Loucy (cell line): ENCODE results near the gene NR3C2.

Source experiments
- H2AFZ ChIP-seq: fragments of 200-600 bp; sonication (generic); 2 replicates; pipeline ENCODE4 v1.6.0; 2016; ENCODE audit warnings: antibody characterized with exemption, mild to moderate bottlenecking, low read length, moderate library complexity
- H3F3A ChIP-seq: fragments of 200-600 bp; 2 replicates; pipeline ENCODE4 v1.6.0; 2016; ENCODE audit warnings: antibody characterized with exemption, low read depth, mild to moderate bottlenecking
- H3K27me3 ChIP-seq: fragments of 200-600 bp; sonication (generic); 2 replicates; pipeline ENCODE4 v1.6.1; 2014; ENCODE audit warnings: low read length, mild to moderate bottlenecking; ENCODE audit not compliant: insufficient read depth, poor library complexity, severe bottlenecking
- H3K36me3 ChIP-seq: fragments of 200-600 bp; sonication (generic); 2 replicates; pipeline ENCODE4 v1.6.1; 2016; ENCODE audit warnings: low read length; ENCODE audit not compliant: insufficient read depth
- H3K4me1 ChIP-seq: fragments of 200-600 bp; sonication (generic); 2 replicates; pipeline ENCODE4 v1.5.1; 2014; ENCODE audit warnings: low read length, mild to moderate bottlenecking; ENCODE audit not compliant: insufficient read depth, poor library complexity, severe bottlenecking
- H3K4me2 ChIP-seq: fragments of 200-600 bp; sonication (generic); 2 replicates; pipeline ENCODE4 v1.6.0; 2014; ENCODE audit warnings: antibody characterized with exemption, low read length, low read depth, mild to moderate bottlenecking; ENCODE audit not compliant: poor library complexity, severe bottlenecking
- H3K4me3 ChIP-seq: fragments of 200-600 bp; sonication (generic); 2 replicates; pipeline ENCODE4 v1.5.1; 2014; ENCODE audit warnings: low read length, mild to moderate bottlenecking, mixed read lengths; ENCODE audit not compliant: poor library complexity, severe bottlenecking
- H3K79me2 ChIP-seq: fragments of 200-600 bp; sonication (generic); 2 replicates; pipeline ENCODE4 v1.6.1; 2014; ENCODE audit warnings: low read length; ENCODE audit not compliant: insufficient read depth
- H3K9ac ChIP-seq: fragments of 200-600 bp; sonication (generic); 2 replicates; pipeline ENCODE4 v1.6.0; 2014; ENCODE audit warnings: mild to moderate bottlenecking, low read depth, low read length, moderate library complexity; ENCODE audit not compliant: poor library complexity, severe bottlenecking
- H3K9me2 ChIP-seq: fragments of 200-600 bp; sonication (generic); replicated peaks from 2 replicates; pipeline ENCODE4 v1.6.1; 2016; ENCODE audit warnings: low read depth, low read length, mixed read lengths
- H3K9me3 ChIP-seq: fragments of 200-600 bp; sonication (generic); 2 replicates; pipeline ENCODE4 v1.6.1; 2014; ENCODE audit warnings: mild to moderate bottlenecking, antibody characterized with exemption, low read length, low read depth; ENCODE audit not compliant: insufficient read depth
- H4K20me1 ChIP-seq: fragments of 200-600 bp; sonication (generic); 2 replicates; pipeline ENCODE4 v1.6.0; 2014; ENCODE audit warnings: antibody characterized with exemption, low read length, mild to moderate bottlenecking; ENCODE audit not compliant: insufficient read depth, poor library complexity, severe bottlenecking
- EZH2phosphoT487 ChIP-seq: fragments of 200-600 bp; IDR thresholded peaks from 2 replicates; pipeline ENCODE4 v1.6.1; 2018; ENCODE audit warnings: antibody characterized with exemption, mild to moderate bottlenecking, moderate library complexity, borderline replicate concordance
- TF ChIP-seq, protein P1 (sequence below): fragments of 200-600 bp; sonication (generic); conservative IDR thresholded peaks from 2 replicates; pipeline ENCODE4 v1.5.1; 2014; ENCODE audit warnings: mild to moderate bottlenecking, antibody characterized with exemption, low read length

Gene NR3C2

DNA sequence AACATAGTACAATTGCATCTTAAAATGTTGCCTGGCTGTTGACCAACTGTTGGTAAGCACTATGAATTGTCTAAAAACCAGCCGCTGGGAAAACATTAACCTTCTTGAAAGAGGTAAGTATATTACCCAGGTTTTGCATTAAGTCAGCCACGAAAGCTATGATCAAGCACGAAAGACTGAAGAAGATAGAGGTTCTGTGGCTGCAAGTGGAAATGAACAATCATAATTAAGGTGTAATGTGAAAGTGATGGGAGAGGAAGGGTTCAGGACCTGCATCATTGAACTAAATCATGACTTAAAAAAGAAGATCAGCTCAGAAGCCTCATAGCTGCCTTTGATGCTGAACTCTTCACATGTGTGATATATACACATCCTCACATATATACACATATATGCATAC is 341.0 kb downstream of the NR3C2 start:
- Histone ChIP-seq H3K9ac (no peak overlapping the region), H4K20me1 (no peaks in the 10 kb centered on the region), H3K79me2 (no peaks in the 10 kb centered on the region), H2AFZ (no peak overlapping the region), H3K4me2 (no peak overlapping the region), H3K27me3 (no peaks in the 10 kb centered on the region), H3K4me1 (no peaks in the 10 kb centered on the region), H3K4me3 (no peak overlapping the region), H3K36me3 (no peaks in the 10 kb centered on the region), H3K9me3 (no peaks in the 10 kb centered on the region), H3K9me2 (no peaks in the 10 kb centered on the region), H3F3A (no peaks in the 10 kb centered on the region)
- TF ChIP-seq, protein P1, sequence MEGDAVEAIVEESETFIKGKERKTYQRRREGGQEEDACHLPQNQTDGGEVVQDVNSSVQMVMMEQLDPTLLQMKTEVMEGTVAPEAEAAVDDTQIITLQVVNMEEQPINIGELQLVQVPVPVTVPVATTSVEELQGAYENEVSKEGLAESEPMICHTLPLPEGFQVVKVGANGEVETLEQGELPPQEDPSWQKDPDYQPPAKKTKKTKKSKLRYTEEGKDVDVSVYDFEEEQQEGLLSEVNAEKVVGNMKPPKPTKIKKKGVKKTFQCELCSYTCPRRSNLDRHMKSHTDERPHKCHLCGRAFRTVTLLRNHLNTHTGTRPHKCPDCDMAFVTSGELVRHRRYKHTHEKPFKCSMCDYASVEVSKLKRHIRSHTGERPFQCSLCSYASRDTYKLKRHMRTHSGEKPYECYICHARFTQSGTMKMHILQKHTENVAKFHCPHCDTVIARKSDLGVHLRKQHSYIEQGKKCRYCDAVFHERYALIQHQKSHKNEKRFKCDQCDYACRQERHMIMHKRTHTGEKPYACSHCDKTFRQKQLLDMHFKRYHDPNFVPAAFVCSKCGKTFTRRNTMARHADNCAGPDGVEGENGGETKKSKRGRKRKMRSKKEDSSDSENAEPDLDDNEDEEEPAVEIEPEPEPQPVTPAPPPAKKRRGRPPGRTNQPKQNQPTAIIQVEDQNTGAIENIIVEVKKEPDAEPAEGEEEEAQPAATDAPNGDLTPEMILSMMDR, result no peak
- no peak for TF ChIP-seq EZH2phosphoT487

DNA sequence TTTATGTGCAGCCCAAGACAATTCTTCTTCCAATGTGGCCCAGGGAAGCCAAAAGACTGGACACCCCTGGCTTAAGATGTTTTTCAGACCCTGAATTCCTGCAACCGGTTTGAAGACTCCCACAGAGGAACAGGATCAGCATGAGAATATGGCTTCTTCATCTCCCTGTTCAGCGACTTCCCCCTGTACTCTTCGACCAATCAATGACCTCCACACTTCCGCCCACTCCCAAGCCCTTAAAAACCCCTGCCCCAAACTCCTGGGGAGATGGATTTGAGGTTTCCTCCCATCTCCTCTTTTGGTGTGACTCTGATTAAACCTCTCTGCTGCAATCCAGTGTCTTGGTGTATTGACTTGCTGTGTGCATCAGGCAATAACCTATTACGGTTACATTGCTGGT is 344.4 kb downstream of the NR3C2 start:
- no peaks in the 10 kb centered on the region for H3K9me2 ChIP-seq
- H3K27me3 ChIP-seq, result no peaks in the 10 kb centered on the region
- no peaks in the 10 kb centered on the region for H3F3A ChIP-seq
- no peak overlapping the region for H3K4me2 ChIP-seq
- H3K4me1 ChIP-seq, result no peaks in the 10 kb centered on the region
- H3K9ac ChIP-seq, result no peak overlapping the region
- H2AFZ ChIP-seq, result no peak overlapping the region
- H3K4me3 ChIP-seq, result no peak overlapping the region
- no peaks in the 10 kb centered on the region for H3K36me3 ChIP-seq
- TF ChIP-seq, protein P1, result no peak
- TF ChIP-seq EZH2phosphoT487, result no peak
- no peaks in the 10 kb centered on the region for H3K79me2 ChIP-seq
- no peaks in the 10 kb centered on the region for H4K20me1 ChIP-seq
- no peaks in the 10 kb centered on the region for H3K9me3 ChIP-seq

DNA sequence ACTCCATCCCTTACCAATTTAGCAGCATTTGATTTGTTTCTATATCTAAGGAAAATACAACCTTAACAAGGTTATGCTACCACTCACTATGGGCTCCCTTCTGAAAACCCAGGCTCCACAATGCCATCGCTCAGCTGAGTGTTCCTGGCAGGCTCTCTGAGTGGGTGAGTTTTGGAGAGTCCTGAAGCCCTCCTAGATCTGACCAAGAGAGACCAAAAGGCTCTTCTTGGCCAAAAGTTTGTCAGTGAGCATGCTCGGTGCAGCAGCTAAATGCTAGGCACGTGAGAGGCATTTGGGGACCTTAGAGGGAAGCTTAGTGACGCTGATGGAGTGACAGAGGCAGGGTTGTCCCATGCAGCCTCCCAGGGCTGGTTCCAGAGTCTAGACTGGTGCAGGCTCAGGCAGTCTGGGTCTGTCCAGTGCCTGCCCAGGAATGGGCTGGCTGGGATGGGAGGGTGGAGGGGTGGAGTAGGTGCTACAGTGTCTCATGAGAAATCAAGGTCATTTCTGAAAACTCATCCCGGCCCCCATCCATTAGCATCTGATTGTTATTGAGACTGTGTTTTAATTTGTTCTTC is 346.8 kb downstream of the NR3C2 start:
- H3K79me2 ChIP-seq, result no peaks in the 10 kb centered on the region
- no peaks in the 10 kb centered on the region for H3K27me3 ChIP-seq
- no peak overlapping the region for H3K4me2 ChIP-seq
- TF ChIP-seq, protein P1, result no peak
- no peak for TF ChIP-seq EZH2phosphoT487
- H3F3A ChIP-seq, result no peaks in the 10 kb centered on the region
- H3K36me3 ChIP-seq, result no peaks in the 10 kb centered on the region
- no peaks in the 10 kb centered on the region for H3K9me3 ChIP-seq
- no peak overlapping the region for H2AFZ ChIP-seq
- H4K20me1 ChIP-seq, result no peaks in the 10 kb centered on the region
- H3K4me1 ChIP-seq, result no peaks in the 10 kb centered on the region
- no peak overlapping the region for H3K4me3 ChIP-seq
- no peaks in the 10 kb centered on the region for H3K9me2 ChIP-seq
- no peak overlapping the region for H3K9ac ChIP-seq
